Lower lobe of right lung (tissue), 2 donors: Measurements from ENCODE around the gene FYB1. TPM values are rescaled to one million over a fixed set of nuclear protein-coding genes. Genes with fewer than 3 reads are reported as not detected.
A peak's percentile ranks its signal among the peaks of the same experiment; 100 is the strongest.

Experiments
- ATAC-seq, 2 donors: fragments of 200-7000 bp; cut with Tn5 transposase; one replicate each; pipeline ENCODE4 v1.9.1; 2020 to 2022; ENCODE audit warnings: mild to moderate bottlenecking in 2 of 2, moderate library complexity in 2 of 2
- DNase-seq: peaks from one replicate; pipeline ENCODE4 v3.0.0-alpha.2; 2020
- H3K27ac ChIP-seq: fragments of 200-600 bp; one replicate; pipeline ENCODE4 v1.8.0; 2022
- H3K27me3 ChIP-seq: fragments of 200-600 bp; one replicate; pipeline ENCODE4 v1.8.0; 2022; ENCODE audit warnings: low read depth
- H3K36me3 ChIP-seq: fragments of 200-600 bp; one replicate; pipeline ENCODE4 v1.8.0; 2022; ENCODE audit warnings: mild to moderate bottlenecking
- H3K4me1 ChIP-seq: fragments of 200-600 bp; one replicate; pipeline ENCODE4 v1.8.0; 2022
- H3K4me3 ChIP-seq: fragments of 200-600 bp; one replicate; pipeline ENCODE4 v1.8.0; 2022; ENCODE audit warnings: mild to moderate bottlenecking
- H3K9me3 ChIP-seq: fragments of 200-600 bp; one replicate; pipeline ENCODE4 v1.8.0; 2022
- CTCF ChIP-seq: fragments of 200-600 bp; IDR thresholded peaks from one replicate; pipeline ENCODE4 v1.8.0; 2022; ENCODE audit warnings: antibody characterized with exemption, mild to moderate bottlenecking
- intact Hi-C: fragments of 100-400 bp; cut with DNase I; formaldehyde crosslinking; loops from one replicate; pipeline ENCODE4 v1.11.0; 2022
- long read RNA-seq: library from polyadenylated mRNA; unstranded; transcript quantifications from one replicate; pipeline ENCODE4 v2.0.0, GENCODE V29; 2021
- total RNA-seq: library from RNA; stranded (reverse); fragmentation: NEBNext Ultra II Directional; extraction: Animal tissue kit (Norgen Biotek cat#: 25700); gene quantifications from one replicate; pipeline ENCODE4 v1.2.1, GENCODE V29; 2021
- donor health status: DM: no; HTN: yes; CAD: no; lungs with severe emphysema.

Gene FYB1
- 51.0 TPM for total RNA-seq
- long read RNA-seq, partial matches to known transcripts = 32 of 43 reads
- long read RNA-seq, other reads (novel, unspliced or antisense) = 6 of 43 reads

GRCh38 chr5:39219437-39219836 lies at the start of gene FYB1:
Gene FYB1 (minus strand): TSS chr5:39219563. CDS start chr5:39202960, 16,603 bp downstream.
- TF ChIP-seq CTCF = no peak
- H3K4me3 ChIP-seq = peak within 1 kb of the TSS; percentile 34

GRCh38 chr5:39267186-39267585 lies 47.8 kb upstream of the FYB1 start:
- Histone ChIP-seq H3K4me3 (no peak overlapping the region), H3K27me3 (no peaks in the 10 kb centered on the region), H3K27ac (no peak overlapping the region), H3K4me1 (no peaks in the 10 kb centered on the region), H3K9me3 (no peaks in the 10 kb centered on the region), H3K36me3 (no peaks in the 10 kb centered on the region)
- no peak for ATAC-seq
- DNase-seq = no peak
- intact Hi-C loops = no loop called here
- TF ChIP-seq CTCF = no peak

More at GRCh38 chr5:39219437-39219836, at the start of gene FYB1:
- peak; percentile 71 for DNase-seq
- Histone ChIP-seq H3K27ac (peak within 1 kb of the TSS; percentile 54), H3K27me3 (no peaks in the 10 kb centered on the region), H3K36me3 (no peaks in the 10 kb centered on the region), H3K4me1 (peaks cover 12% of the 10 kb centered on the region), H3K9me3 (no peaks in the 10 kb centered on the region)
- ATAC-seq = peak; percentile 70 to 79
- intact Hi-C loops = no loop called here

- Histone ChIP-seq H3K9me3 (no peaks in the 10 kb centered on the region), H3K4me3 (no peak overlapping the region), H3K4me1 (no peaks in the 10 kb centered on the region), H3K36me3 (no peaks in the 10 kb centered on the region), H3K27ac (no peak overlapping the region), H3K27me3 (no peaks in the 10 kb centered on the region)
- no peak for ATAC-seq
- DNase-seq = no peak
- no peak for TF ChIP-seq CTCF
- intact Hi-C loops = no loop called here
Observed at GRCh38 chr5:39266442-39266841, 47.1 kb upstream of the FYB1 start.

- Histone ChIP-seq H3K27me3 (no peaks in the 10 kb centered on the region), H3K4me3 (no peak overlapping the region), H3K27ac (no peak overlapping the region), H3K4me1 (no peaks in the 10 kb centered on the region), H3K9me3 (no peaks in the 10 kb centered on the region), H3K36me3 (no peaks in the 10 kb centered on the region)
- ATAC-seq (no peak), DNase-seq (no peak)
- intact Hi-C loops = no loop called here
- no peak for TF ChIP-seq CTCF
Observed at GRCh38 chr5:39264528-39264927, 45.2 kb upstream of the FYB1 start.

GRCh38 chr5:39262981-39263380 lies 43.6 kb upstream of the FYB1 start:
- Histone ChIP-seq H3K9me3 (no peaks in the 10 kb centered on the region), H3K36me3 (no peaks in the 10 kb centered on the region), H3K27ac (no peak overlapping the region), H3K27me3 (no peaks in the 10 kb centered on the region), H3K4me3 (no peak overlapping the region), H3K4me1 (no peaks in the 10 kb centered on the region)
- DNase-seq (no peak), ATAC-seq (no peak)
- intact Hi-C loops = no loop called here
- no peak for TF ChIP-seq CTCF

- H3K27me3 ChIP-seq = no peaks in the 10 kb centered on the region
- no peak overlapping the region for H3K27ac ChIP-seq
- H3K4me1 ChIP-seq = no peaks in the 10 kb centered on the region
- intact Hi-C loops = no loop called here
- H3K36me3 ChIP-seq = no peaks in the 10 kb centered on the region
- ATAC-seq (no peak), DNase-seq (no peak)
- no peaks in the 10 kb centered on the region for H3K9me3 ChIP-seq
- no peak overlapping the region for H3K4me3 ChIP-seq
- TF ChIP-seq CTCF = no peak
Observed at GRCh38 chr5:39260095-39260494, 40.7 kb upstream of the FYB1 start.
